K562 (cell line): ENCODE data around the gene AMOTL1. TPM values are rescaled to one million over a fixed set of nuclear protein-coding genes. Genes with fewer than 3 reads are reported as not detected.

Experiments
- E2F4 ChIP-seq: sonication (generic); formaldehyde crosslinking; IDR thresholded peaks from 2 replicates; pipeline ENCODE4 v1.8.0; 2022; ENCODE audit warnings: mild to moderate bottlenecking, low read depth, missing genetic modification reagents
- ELF4 ChIP-seq: fragments of 450-650 bp; formaldehyde crosslinking; IDR thresholded peaks from 2 replicates; pipeline ENCODE4 v1.4.0; 2022; ENCODE audit warnings: missing genetic modification characterization
- KLF1 ChIP-seq: fragments of 450-650 bp; IDR thresholded peaks from 2 replicates; pipeline ENCODE4 v1.6.1; 2016; ENCODE audit warnings: missing genetic modification characterization, missing compliant biosample characterization
- NBN ChIP-seq: fragments of 450-650 bp; IDR thresholded peaks from 2 replicates; pipeline ENCODE4 v1.6.1; 2016; ENCODE audit warnings: low read depth, mild to moderate bottlenecking
- POLR3G ChIP-seq: IDR thresholded peaks from 2 replicates; pipeline ENCODE4 v1.6.1; 2011; ENCODE audit not compliant: insufficient read length, insufficient replicate concordance; ENCODE audit errors: extremely low read depth
- RHOXF2B ChIP-seq: fragments of 250-450 bp; sonication (Bioruptor Pico); conservative IDR thresholded peaks from 2 replicates; pipeline ENCODE4 v1.5.1; 2021
- ZBTB40 ChIP-seq, 2 experiments: fragments of 450-650 bp in 1 of 2; sonication (generic) in 1 of 2; formaldehyde crosslinking in 1 of 2; IDR thresholded peaks; 2 replicates each; pipeline versions ENCODE4 v1.7.1 to v1.9.0; 2016 to 2022; ENCODE audit warnings: inconsistent platforms in 1 of 2, mild to moderate bottlenecking in 1 of 2, missing genetic modification reagents in 1 of 2
- polyA plus RNA-seq, 8 experiments: library from polyadenylated mRNA; depleted of rRNA in 4 of 8; stranded (reverse) in 5 of 8; unstranded in 3 of 8; fragments of >200 nt; fragmentation: Nextera tagmentation in 2 of 8; fragmentation: Illumina TruSeq in 1 of 8; extraction: Ambion mirVana in 2 of 8; extraction: Trizol in 1 of 8; gene quantifications; 2 replicates each; pipeline versions ENCODE4 v1.2.1 to v1.2.3, GENCODE V29; 2011 to 2014; ENCODE audit warnings: inconsistent platforms in 1 of 8, missing spikeins in 1 of 8
- total RNA-seq, 7 experiments: library from RNA; depleted of rRNA in 6 of 7; stranded (reverse); fragments of >200 nt in 6 of 7; fragmentation: Illumina TruSeq in 2 of 7; extraction: Trizol in 2 of 7; gene quantifications; 2 replicates each; pipeline versions ENCODE4 v1.2.1 to v1.2.3, GENCODE V29; 2011 to 2021; ENCODE audit warnings: low replicate concordance in 1 of 7

AMOTL1 gene
- total and polyA plus RNA-seq, 9 of the 15 experiments (the other 6 are each of a cell fraction or from before 2014, with no cell fraction given), result 4.0 to 35.4 (median 14.0) TPM

- TF ChIP-seq ZBTB40 (IDR thresholded peaks at IDR 0.05) (no peak), ZBTB40 (CRISPR knock-in tag; IDR thresholded peaks at IDR 0.05) (no peak), ELF4 (no peak), E2F4 (no peak), RHOXF2B (CRISPR knock-in tag) (no peak), NBN (no peak), POLR3G (no peak), KLF1 (tag) (no peak)
Observed at GRCh38 chr11:94825481-94825880, 57.3 kb downstream of the AMOTL1 start (continued).
